BJ (cell line): ENCODE measurements around the gene C14orf132. TPM values are rescaled to one million over a fixed set of nuclear protein-coding genes. Genes with fewer than 3 reads are reported as not detected.

ENCODE experiments used
- CTCF ChIA-PET: fragments of 350-600 bp; formaldehyde crosslinking; extraction: SDS; loops from one replicate; lab custom pipeline; 2021; ENCODE audit warnings: antibody characterized with exemption, inconsistent platforms; lab: Yijun Ruan, JAX
- POLR2A ChIA-PET: fragments of 300-600 bp; sonication (Branson Sonifier 250); formaldehyde crosslinking; extraction: SDS; loops from one replicate; lab custom pipeline; 2021; ENCODE audit warnings: antibody characterized with exemption; lab: Charles Lee
- DNase-seq: peaks from one replicate; pipeline ENCODE4 v3.0.0-alpha.2; 2011; ENCODE audit warnings: low read depth
- H3K27me3 ChIP-seq: 2 replicates; pipeline ENCODE4 v1.6.0; 2011; ENCODE audit warnings: low read length; ENCODE audit not compliant: control insufficient read depth, insufficient read depth
- H3K36me3 ChIP-seq: 2 replicates; pipeline ENCODE4 v1.5.1; 2011; ENCODE audit warnings: low read length; ENCODE audit not compliant: control insufficient read depth, insufficient read depth
- H3K4me3 ChIP-seq: 2 replicates; pipeline ENCODE4 v1.5.1; 2011; ENCODE audit warnings: low read depth, mild to moderate bottlenecking, control low read depth, low read length
- CTCF ChIP-seq: IDR thresholded peaks from 2 replicates; pipeline ENCODE4 v1.5.1; 2011; ENCODE audit warnings: low read depth, mild to moderate bottlenecking, control low read depth, inconsistent platforms, low read length, moderate library complexity; ENCODE audit not compliant: insufficient read depth
- polyA plus RNA-seq: library from polyadenylated mRNA; depleted of rRNA; stranded (reverse); fragments of >200 nt; gene quantifications from 2 replicates; pipeline ENCODE4 v1.2.3, GENCODE V29; 2011

Gene C14orf132
- polyA plus RNA-seq, 1 experiment: 13.2 TPM

- no peak overlapping the region for H3K4me3 ChIP-seq
- H3K36me3 ChIP-seq: peaks cover 4% of the 10 kb centered on the region
- CTCF ChIA-PET: no interaction called here
- DNase-seq: no peak
- POLR2A ChIA-PET: no interaction called here
- no peaks in the 10 kb centered on the region for H3K27me3 ChIP-seq
- TF ChIP-seq CTCF: no peak
Observed at GRCh38 chr14:96053248-96053599, 14.1 kb downstream of the C14orf132 start.

- H3K27me3 ChIP-seq: no peaks in the 10 kb centered on the region
- POLR2A ChIA-PET: no interaction called here
- CTCF ChIA-PET: interaction anchor here (1.1 kb wide), 1 partner anchor 10 kb away, joined by 3 read pairs; no protein-coding TSS in a partner anchor
- no peak overlapping the region for H3K4me3 ChIP-seq
- DNase-seq: peak; percentile 94
- H3K36me3 ChIP-seq: peaks cover 5% of the 10 kb centered on the region
- TF ChIP-seq CTCF: no peak
Observed at GRCh38 chr14:96053600-96054381, 14.6 kb downstream of the C14orf132 start.

- no peak for TF ChIP-seq CTCF
- H3K4me3 ChIP-seq: no peak overlapping the region
- no peaks in the 10 kb centered on the region for H3K27me3 ChIP-seq
- DNase-seq: no peak
- CTCF ChIA-PET: interaction anchor here (1.0 to 2.0 kb wide), 4 partner anchors 9 to 44 kb away, joined by 3 to 11 read pairs (median 3); no protein-coding TSS in a partner anchor
- POLR2A ChIA-PET: no interaction called here
- H3K36me3 ChIP-seq: peaks cover 5% of the 10 kb centered on the region
Observed at GRCh38 chr14:96054661-96055060, 15.5 kb downstream of the C14orf132 start.

- peaks cover 5% of the 10 kb centered on the region for H3K36me3 ChIP-seq
- H3K4me3 ChIP-seq: no peak overlapping the region
- no peak for DNase-seq
- POLR2A ChIA-PET: no interaction called here
- CTCF ChIA-PET: interaction anchor here (1.0 to 2.0 kb wide), 5 partner anchors 15 to 45 kb away, joined by 3 to 11 read pairs (median 3); no protein-coding TSS in a partner anchor
- no peaks in the 10 kb centered on the region for H3K27me3 ChIP-seq
- TF ChIP-seq CTCF: no peak
Observed at GRCh38 chr14:96055065-96055752, 16.0 kb downstream of the C14orf132 start.
